Activated CD4-positive, alpha-beta T cell treated with anti-CD3 and anti-CD28 coated beads, Interleukin-2, amount 10 ng/mL, durations not matched to agents 7 days and 5 days (primary cell): Measurements from ENCODE around the gene SIPA1. TPM values are rescaled to one million over a fixed set of nuclear protein-coding genes. Genes with fewer than 3 reads are reported as not detected.

Experiments
- CTCF ChIA-PET: fragments of 350-600 bp; sonication (Branson Sonifier 250); formaldehyde crosslinking; loops from one replicate; lab custom pipeline; 2021; ENCODE audit warnings: antibody characterized with exemption; lab: Charles Lee
- POLR2A ChIA-PET: fragments of 350-600 bp; sonication (Branson Sonifier 250); formaldehyde crosslinking; loops from one replicate; lab custom pipeline; 2021; ENCODE audit warnings: antibody characterized with exemption; lab: Charles Lee
- DNase-seq: peaks from one replicate; pipeline ENCODE4 v3.0.0-alpha.2; 2020
- H3K27ac Mint-ChIP-seq: one replicate; pipeline ENCODE4 v1.8.0; 2021; ENCODE audit warnings: mild to moderate bottlenecking, moderate library complexity, mixed read lengths
- H3K27me3 Mint-ChIP-seq: one replicate; pipeline ENCODE4 v1.8.0; 2021; ENCODE audit warnings: mixed read lengths
- H3K36me3 Mint-ChIP-seq: one replicate; pipeline ENCODE4 v1.8.0; 2021; ENCODE audit warnings: low read depth, mixed read lengths
- H3K4me1 Mint-ChIP-seq: one replicate; pipeline ENCODE4 v1.8.0; 2021; ENCODE audit warnings: mixed read lengths
- H3K4me3 Mint-ChIP-seq: one replicate; pipeline ENCODE4 v1.8.0; 2021; ENCODE audit warnings: mild to moderate bottlenecking, moderate library complexity, mixed read lengths
- H3K9me3 Mint-ChIP-seq: one replicate; pipeline ENCODE4 v1.8.0; 2021; ENCODE audit warnings: mixed read lengths
- total RNA-seq, 2 experiments: library from RNA; stranded (reverse); gene quantifications; one replicate each; pipeline ENCODE4 v1.2.3, GENCODE V29; 2021

SIPA1 gene
- total RNA-seq, 2 experiments from 2014 or later, result 229 to 235 TPM

GRCh38 chr11:65596520-65596919 is 41.4 kb upstream of the SIPA1 start:
- Mint-ChIP-seq H3K36me3 (peaks cover 5% of the 10 kb centered on the region), H3K4me1 (peaks cover 26% of the 10 kb centered on the region), H3K27me3 (no peaks in the 10 kb centered on the region), H3K4me3 (no peak overlapping the region), H3K27ac (no peak overlapping the region), H3K9me3 (no peaks in the 10 kb centered on the region)
- no peak for DNase-seq
- POLR2A ChIA-PET, result no interaction called here
- CTCF ChIA-PET, result interaction anchor here (1.2 to 4.0 kb wide), 4 partner anchors 9 to 221 kb away, joined by 3 to 20 read pairs (median 6); partner anchors contain the start of gene EHBP1L1

- DNase-seq, result no peak
- Mint-ChIP-seq H3K4me1 (peaks cover 26% of the 10 kb centered on the region), H3K27ac (no peak overlapping the region), H3K36me3 (peaks cover 9% of the 10 kb centered on the region), H3K27me3 (no peaks in the 10 kb centered on the region), H3K9me3 (no peaks in the 10 kb centered on the region), H3K4me3 (no peak overlapping the region)
- POLR2A ChIA-PET, result no interaction called here
- CTCF ChIA-PET, result interaction anchor here (0.8 to 1.7 kb wide), 4 partner anchors 10 to 23 kb away, joined by 3 to 6 read pairs (median 5); partner anchors contain the start of gene EHBP1L1
These were observed 39.6 kb upstream of the SIPA1 start for GRCh38 chr11:65598258-65598699.

- no peaks in the 10 kb centered on the region for H3K9me3 Mint-ChIP-seq
- CTCF ChIA-PET, result interaction anchor here (0.5 to 1.2 kb wide), 2 partner anchors 59 to 89 kb away, joined by 4 to 5 read pairs; no protein-coding TSS in a partner anchor
- no peak overlapping the region for H3K27ac Mint-ChIP-seq
- DNase-seq, result no peak
- POLR2A ChIA-PET, result no interaction called here
- H3K4me3 Mint-ChIP-seq, result no peak overlapping the region
- peaks cover 16% of the 10 kb centered on the region for H3K36me3 Mint-ChIP-seq
- H3K27me3 Mint-ChIP-seq, result no peaks in the 10 kb centered on the region
- peaks cover 18% of the 10 kb centered on the region for H3K4me1 Mint-ChIP-seq
These were observed 38.5 kb upstream of the SIPA1 start for GRCh38 chr11:65599216-65599954.

GRCh38 chr11:65599955-65600246 is 38.0 kb upstream of the SIPA1 start:
- H3K27ac Mint-ChIP-seq, result no peak overlapping the region
- CTCF ChIA-PET, result interaction anchor here (0.5 to 1.2 kb wide), 2 partner anchors 59 to 89 kb away, joined by 4 to 5 read pairs; no protein-coding TSS in a partner anchor
- peaks cover 16% of the 10 kb centered on the region for H3K36me3 Mint-ChIP-seq
- POLR2A ChIA-PET, result no interaction called here
- no peak for DNase-seq
- H3K9me3 Mint-ChIP-seq, result no peaks in the 10 kb centered on the region
- no peaks in the 10 kb centered on the region for H3K27me3 Mint-ChIP-seq
- peaks cover 15% of the 10 kb centered on the region for H3K4me1 Mint-ChIP-seq
- H3K4me3 Mint-ChIP-seq, result no peak overlapping the region

- POLR2A ChIA-PET, result no interaction called here
- Mint-ChIP-seq H3K27me3 (no peaks in the 10 kb centered on the region), H3K36me3 (peaks cover 30% of the 10 kb centered on the region), H3K4me3 (no peak overlapping the region), H3K9me3 (no peaks in the 10 kb centered on the region), H3K4me1 (peaks cover 11% of the 10 kb centered on the region), H3K27ac (no peak overlapping the region)
- CTCF ChIA-PET, result interaction anchor here (0.6 to 2.6 kb wide), 5 partner anchors 10 to 214 kb away, joined by 3 to 18 read pairs (median 6); partner anchors contain the start of gene MAP3K11
- DNase-seq, result no peak
These were observed 33.6 kb upstream of the SIPA1 start for GRCh38 chr11:65604258-65604657.

GRCh38 chr11:65606876-65607613 is 30.9 kb upstream of the SIPA1 start:
- no peak overlapping the region for H3K27ac Mint-ChIP-seq
- ChIA-PET CTCF (interaction anchor here (1.1 to 4.2 kb wide), 2 partner anchors 11 to 14 kb away, joined by 3 to 24 read pairs; no protein-coding TSS in a partner anchor), POLR2A (no interaction called here)
- no peak for DNase-seq
- no peaks in the 10 kb centered on the region for H3K27me3 Mint-ChIP-seq
- H3K36me3 Mint-ChIP-seq, result peaks cover 39% of the 10 kb centered on the region
- peaks cover 38% of the 10 kb centered on the region for H3K4me1 Mint-ChIP-seq
- no peak overlapping the region for H3K4me3 Mint-ChIP-seq
- H3K9me3 Mint-ChIP-seq, result no peaks in the 10 kb centered on the region

GRCh38 chr11:65607614-65608426 is 30.1 kb upstream of the SIPA1 start:
- no peak for DNase-seq
- POLR2A ChIA-PET, result no interaction called here
- Mint-ChIP-seq H3K27ac (peak overlapping the region; percentile 25), H3K4me1 (peaks cover 45% of the 10 kb centered on the region), H3K27me3 (no peaks in the 10 kb centered on the region), H3K4me3 (no peak overlapping the region), H3K9me3 (no peaks in the 10 kb centered on the region), H3K36me3 (peaks cover 44% of the 10 kb centered on the region)
- CTCF ChIA-PET, result interaction anchor here (0.6 to 4.2 kb wide), 2 partner anchors 14 to 141 kb away, joined by 3 to 24 read pairs; no protein-coding TSS in a partner anchor

- H3K27ac Mint-ChIP-seq, result peak overlapping the region; percentile 55
- no peaks in the 10 kb centered on the region for H3K27me3 Mint-ChIP-seq
- H3K4me1 Mint-ChIP-seq, result peaks cover 51% of the 10 kb centered on the region
- no peak for DNase-seq
- CTCF ChIA-PET, result interaction anchor here (1.2 to 4.2 kb wide), 5 partner anchors 16 to 68 kb away, joined by 3 to 24 read pairs (median 5); no protein-coding TSS in a partner anchor
- peaks cover 35% of the 10 kb centered on the region for H3K36me3 Mint-ChIP-seq
- POLR2A ChIA-PET, result no interaction called here
- no peaks in the 10 kb centered on the region for H3K9me3 Mint-ChIP-seq
- H3K4me3 Mint-ChIP-seq, result no peak overlapping the region
These were observed 28.7 kb upstream of the SIPA1 start for GRCh38 chr11:65609229-65609628.

GRCh38 chr11:65609665-65610064 is 28.2 kb upstream of the SIPA1 start:
- no peak overlapping the region for H3K4me3 Mint-ChIP-seq
- CTCF ChIA-PET, result interaction anchor here (1.2 to 4.2 kb wide), 7 partner anchors 16 to 275 kb away, joined by 3 to 24 read pairs (median 5); no protein-coding TSS in a partner anchor
- POLR2A ChIA-PET, result no interaction called here
- H3K27ac Mint-ChIP-seq, result peak overlapping the region; percentile 66
- no peaks in the 10 kb centered on the region for H3K9me3 Mint-ChIP-seq
- DNase-seq, result no peak
- peaks cover 35% of the 10 kb centered on the region for H3K36me3 Mint-ChIP-seq
- no peaks in the 10 kb centered on the region for H3K27me3 Mint-ChIP-seq
- H3K4me1 Mint-ChIP-seq, result peaks cover 51% of the 10 kb centered on the region

- H3K27me3 Mint-ChIP-seq, result no peaks in the 10 kb centered on the region
- DNase-seq, result no peak
- peaks cover 51% of the 10 kb centered on the region for H3K4me1 Mint-ChIP-seq
- ChIA-PET POLR2A (no interaction called here), CTCF (interaction anchor here (0.9 to 4.2 kb wide), 8 partner anchors 12 to 274 kb away, joined by 3 to 24 read pairs (median 4); no protein-coding TSS in a partner anchor)
- no peaks in the 10 kb centered on the region for H3K9me3 Mint-ChIP-seq
- peaks cover 31% of the 10 kb centered on the region for H3K36me3 Mint-ChIP-seq
- H3K27ac Mint-ChIP-seq, result peak overlapping the region; percentile 66
- H3K4me3 Mint-ChIP-seq, result no peak overlapping the region
These were observed 27.5 kb upstream of the SIPA1 start for GRCh38 chr11:65610404-65610803.

- peaks cover 51% of the 10 kb centered on the region for H3K4me1 Mint-ChIP-seq
- POLR2A ChIA-PET, result no interaction called here
These were observed 26.7 kb upstream of the SIPA1 start for GRCh38 chr11:65611028-65611757.

More at GRCh38 chr11:65611028-65611757, 26.7 kb upstream of the SIPA1 start:
- H3K9me3 Mint-ChIP-seq, result no peaks in the 10 kb centered on the region
- peak overlapping the region; percentile 91 for H3K27ac Mint-ChIP-seq
- CTCF ChIA-PET, result interaction anchor here (0.9 to 4.5 kb wide), 7 partner anchors 13 to 273 kb away, joined by 3 to 34 read pairs (median 4); partner anchors contain the start of genes FAM89B and ZNRD2
- DNase-seq, result no peak
- peaks cover 28% of the 10 kb centered on the region for H3K36me3 Mint-ChIP-seq
- H3K27me3 Mint-ChIP-seq, result no peaks in the 10 kb centered on the region
- H3K4me3 Mint-ChIP-seq, result peak overlapping the region; percentile 95
